ENCODE measurements around the gene IFFO2.

Gene IFFO2

GRCh38 chr1:18876210-18876609 lies 80.3 kb downstream of the IFFO2 start:
- TF ChIP-seq ZFP3 (CRISPR knock-in tag; IDR thresholded peaks at IDR 0.05), result no peak
- TF ChIP-seq ESRRG (CRISPR knock-in tag; IDR thresholded peaks at IDR 0.05), result no peak
- TF ChIP-seq TCF4 (CRISPR knock-in tag; IDR thresholded peaks at IDR 0.05; ENCODE audit: borderline replicate concordance), result no peak
- TF ChIP-seq GLIS3 (CRISPR knock-in tag; IDR thresholded peaks at IDR 0.05), result no peak
- TF ChIP-seq SNAI2 (CRISPR knock-in tag; IDR thresholded peaks at IDR 0.05), result no peak
- no peak for TF ChIP-seq CREB5 (CRISPR knock-in tag; IDR thresholded peaks at IDR 0.05; ENCODE audit: low read depth)
- no peak for TF ChIP-seq RARB (CRISPR knock-in tag; IDR thresholded peaks at IDR 0.05)
- no peak for TF ChIP-seq TSHZ2 (CRISPR knock-in tag; IDR thresholded peaks at IDR 0.05)
- TF ChIP-seq CSDC2 (CRISPR knock-in tag; IDR thresholded peaks at IDR 0.05), result no peak
- TF ChIP-seq ZFP30 (CRISPR knock-in tag; IDR thresholded peaks at IDR 0.05), result no peak
- TF ChIP-seq CSRNP3 (CRISPR knock-in tag; IDR thresholded peaks at IDR 0.05), result no peak
- no peak for TF ChIP-seq TOX (CRISPR knock-in tag; IDR thresholded peaks at IDR 0.05; ENCODE audit: borderline replicate concordance)
- TF ChIP-seq ZNF565 (CRISPR knock-in tag; conservative IDR thresholded peaks at IDR 0.05; ENCODE audit: low read depth), result no peak
- ATAC-seq, result no peak

- TF ChIP-seq OSR1 (CRISPR knock-in tag; IDR thresholded peaks at IDR 0.05), result no peak
- no peak for ATAC-seq
Observed at GRCh38 chr1:18875796-18876128, 80.7 kb downstream of the IFFO2 start.

GRCh38 chr1:18875107-18875795 lies 81.2 kb downstream of the IFFO2 start:
- ATAC-seq, result peak; percentile 98
- TF ChIP-seq PPARA (CRISPR knock-in tag; IDR thresholded peaks at IDR 0.05; ENCODE audit: borderline replicate concordance) (no peak), ZFP3 (CRISPR knock-in tag; IDR thresholded peaks at IDR 0.05) (no peak), SNAI2 (CRISPR knock-in tag; IDR thresholded peaks at IDR 0.05) (no peak), ZNF565 (CRISPR knock-in tag; conservative IDR thresholded peaks at IDR 0.05; ENCODE audit: low read depth) (no peak), RARB (CRISPR knock-in tag; IDR thresholded peaks at IDR 0.05) (no peak), CSRNP3 (CRISPR knock-in tag; IDR thresholded peaks at IDR 0.05) (no peak), ZNF8 (CRISPR knock-in tag; IDR thresholded peaks at IDR 0.05) (no peak), ESRRG (CRISPR knock-in tag; IDR thresholded peaks at IDR 0.05) (no peak), ARNTL (CRISPR knock-in tag; IDR thresholded peaks at IDR 0.05; ENCODE audit: borderline replicate concordance, low read depth) (no peak)

GRCh38 chr1:18874600-18874999 lies 81.9 kb downstream of the IFFO2 start:
- no peak for ATAC-seq
- no peak for TF ChIP-seq ZNF565 (CRISPR knock-in tag; conservative IDR thresholded peaks at IDR 0.05; ENCODE audit: low read depth)
- no peak for TF ChIP-seq RARB (CRISPR knock-in tag; IDR thresholded peaks at IDR 0.05)
- TF ChIP-seq ESRRG (CRISPR knock-in tag; IDR thresholded peaks at IDR 0.05), result no peak
- no peak for TF ChIP-seq POU6F1 (CRISPR knock-in tag; IDR thresholded peaks at IDR 0.05; ENCODE audit: borderline replicate concordance, low read depth)
- no peak for TF ChIP-seq PATZ1 (CRISPR knock-in tag; IDR thresholded peaks at IDR 0.05; ENCODE audit: borderline replicate concordance)
- TF ChIP-seq ARNTL (CRISPR knock-in tag; IDR thresholded peaks at IDR 0.05; ENCODE audit: borderline replicate concordance, low read depth), result no peak
- TF ChIP-seq TSHZ2 (CRISPR knock-in tag; IDR thresholded peaks at IDR 0.05), result no peak
- no peak for TF ChIP-seq ZNF70 (CRISPR knock-in tag; IDR thresholded peaks at IDR 0.05)
- TF ChIP-seq SNAI2 (CRISPR knock-in tag; IDR thresholded peaks at IDR 0.05), result no peak
